Stimulated activated CD4-positive, alpha-beta T cell treated with anti-CD3 and anti-CD28 coated beads, TNF-alpha, amount 100 ng/mL, for 1 hour (primary cell): ENCODE data around the gene PDE4D.

Experiments used
- DNase-seq, 3 donors: peaks; one replicate each; pipeline ENCODE4 v3.0.0-alpha.2; 2020; ENCODE audit warnings: low read depth in 3 of 3, low spot score in 1 of 3

Gene PDE4D

DNA sequence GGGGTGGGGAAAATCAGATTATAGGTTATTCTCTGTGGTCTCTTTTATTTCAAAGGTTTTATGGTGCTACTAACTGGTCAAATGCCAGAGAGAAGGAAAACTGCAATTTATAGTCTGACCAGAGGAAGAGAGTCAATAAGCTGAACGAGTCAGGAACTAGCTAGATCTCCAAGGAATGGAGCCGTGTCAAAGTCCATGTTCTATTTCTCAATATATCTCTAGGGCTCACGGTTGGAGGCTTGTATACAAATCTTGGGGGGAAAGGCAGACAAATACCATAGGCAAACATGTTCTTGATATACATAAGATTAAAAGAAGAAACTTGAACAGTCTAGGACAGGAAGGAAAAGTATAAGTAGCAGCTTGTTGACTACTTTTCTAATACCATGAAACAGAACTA lies 627.1 kb downstream of the PDE4D start:
- DNase-seq = no peak

- DNase-seq = no peak
Observed at GRCh38 chr5:59264639-59265245, 628.8 kb downstream of the PDE4D start.

- DNase-seq = no peak
Observed at GRCh38 chr5:59264013-59264412, 629.5 kb downstream of the PDE4D start.

- no peak for DNase-seq
Observed at GRCh38 chr5:59261969-59262368, 631.6 kb downstream of the PDE4D start.

GRCh38 chr5:59260973-59261372 lies 632.6 kb downstream of the PDE4D start:
- no peak for DNase-seq

DNA sequence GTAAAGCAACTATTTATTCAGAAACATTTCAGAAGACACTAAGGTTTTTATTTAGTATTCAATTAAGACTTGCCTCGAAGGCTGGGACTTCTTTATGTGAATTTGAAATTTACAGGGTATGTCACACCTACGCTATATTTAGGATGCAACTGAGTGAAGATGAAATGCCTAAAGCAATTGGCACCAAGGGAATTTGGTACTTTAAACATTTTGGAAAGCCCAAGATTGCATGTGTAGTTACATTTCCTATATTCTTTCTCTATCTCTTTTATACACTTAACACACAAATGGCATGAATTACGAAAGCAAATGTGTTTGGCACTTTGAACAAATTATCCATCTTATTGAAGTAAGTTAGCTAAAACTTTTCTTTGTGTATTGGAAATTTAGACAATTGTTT lies 633.3 kb downstream of the PDE4D start:
- no peak for DNase-seq

DNA sequence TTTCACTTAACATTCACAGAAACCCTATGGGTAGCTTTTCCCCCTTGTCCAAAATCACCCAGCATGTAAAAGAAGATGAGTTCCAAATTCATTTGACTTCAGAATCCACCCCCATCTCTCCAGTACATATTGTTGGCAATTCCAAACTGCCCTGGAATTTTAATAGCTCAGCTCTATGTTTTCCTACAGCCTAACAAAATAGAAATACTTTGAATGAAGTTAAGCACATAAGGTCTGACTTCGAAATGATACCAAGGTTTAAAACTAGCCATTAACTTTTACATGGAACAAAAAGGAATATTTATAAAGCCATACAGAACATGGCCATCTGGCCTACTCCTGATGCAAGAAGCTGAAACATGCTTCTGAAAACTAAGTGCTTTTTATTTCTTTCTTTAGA lies 634.3 kb downstream of the PDE4D start:
- DNase-seq = no peak

GRCh38 chr5:59257488-59258400 lies 635.8 kb downstream of the PDE4D start:
- DNase-seq = no peak

GRCh38 chr5:59256331-59256730 lies 637.2 kb downstream of the PDE4D start:
- no peak for DNase-seq

GRCh38 chr5:59254055-59254687 lies 639.4 kb downstream of the PDE4D start:
- no peak for DNase-seq

GRCh38 chr5:59253625-59254024 lies 639.9 kb downstream of the PDE4D start:
- no peak for DNase-seq

GRCh38 chr5:59251627-59252026 lies 641.9 kb downstream of the PDE4D start:
- no peak for DNase-seq

GRCh38 chr5:59249726-59250125 lies 643.8 kb downstream of the PDE4D start:
- DNase-seq = no peak

DNA sequence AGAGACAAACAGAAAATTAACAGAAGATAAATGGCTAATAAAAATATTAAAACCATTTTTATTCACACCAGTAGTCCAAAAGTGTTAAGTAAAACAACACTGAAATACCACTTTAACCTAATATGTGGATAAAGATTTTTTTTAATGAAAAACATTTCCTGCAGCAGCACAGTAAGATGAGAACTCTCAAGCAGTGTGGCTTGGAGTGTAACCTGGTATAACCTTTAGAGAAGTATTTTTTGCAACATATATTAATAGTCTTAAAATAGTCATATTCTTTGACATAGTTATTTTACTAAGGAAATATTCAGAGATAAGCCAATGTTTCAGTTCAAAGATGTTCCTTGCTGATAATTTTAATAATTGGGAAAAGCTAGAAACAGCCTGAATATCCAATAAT lies 644.4 kb downstream of the PDE4D start:
- no peak for DNase-seq

GRCh38 chr5:59246882-59247281 lies 646.6 kb downstream of the PDE4D start:
- no peak for DNase-seq

DNA sequence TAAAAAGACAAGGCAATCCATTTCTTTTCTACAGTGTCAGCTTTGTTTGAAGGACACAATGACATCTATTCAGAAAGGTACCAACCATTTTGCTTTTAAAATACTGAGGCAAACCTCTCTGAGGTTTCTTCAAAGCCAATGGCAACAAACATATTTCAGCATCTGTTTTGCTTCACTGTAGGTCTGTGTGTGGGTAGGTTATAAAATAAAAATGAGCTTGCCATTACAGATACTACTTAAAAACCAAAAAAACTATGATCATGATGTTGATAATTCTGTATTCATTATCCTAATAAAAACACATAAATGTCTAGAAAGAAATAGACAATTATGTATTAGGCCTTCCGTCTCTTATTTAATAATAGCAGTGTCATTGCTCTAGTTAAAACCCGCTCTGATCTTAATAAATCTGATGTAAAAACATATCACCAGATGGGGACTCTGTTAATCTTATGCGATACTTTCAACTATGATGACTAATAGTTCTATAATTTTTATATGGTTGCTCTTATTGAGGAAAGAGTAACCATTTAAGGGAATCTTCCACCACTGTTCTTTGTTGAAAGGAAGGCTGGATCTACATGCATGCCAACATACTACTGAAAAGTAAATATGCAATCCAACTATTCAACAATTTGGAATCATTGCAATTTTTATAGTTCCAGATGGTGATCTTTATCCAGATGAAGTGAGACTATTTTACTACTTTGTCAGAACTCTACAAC lies 647.2 kb downstream of the PDE4D start:
- DNase-seq = no peak

DNA sequence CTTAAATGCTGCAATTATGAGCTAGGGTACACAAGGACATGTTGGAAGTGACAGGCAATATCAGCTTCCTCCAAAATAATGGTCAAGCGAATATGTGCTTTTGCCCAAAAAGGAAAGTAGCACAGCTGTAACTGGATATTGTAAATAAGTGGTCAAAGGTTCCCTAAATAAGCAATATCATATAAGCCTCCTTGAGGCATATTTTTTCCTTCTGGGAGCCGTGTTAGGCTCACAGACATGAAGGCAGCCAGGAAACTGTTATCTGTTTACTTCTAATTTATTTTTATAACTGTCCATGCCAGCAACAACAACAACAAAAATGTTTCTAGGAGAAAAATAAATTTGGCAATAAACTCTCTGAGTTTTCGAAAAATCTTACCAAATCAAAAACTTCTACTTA lies 648.3 kb downstream of the PDE4D start:
- no peak for DNase-seq

GRCh38 chr5:59241552-59241951 lies 652.0 kb downstream of the PDE4D start:
- no peak for DNase-seq

- DNase-seq = no peak
Observed at GRCh38 chr5:59241119-59241518, 652.4 kb downstream of the PDE4D start.

DNA sequence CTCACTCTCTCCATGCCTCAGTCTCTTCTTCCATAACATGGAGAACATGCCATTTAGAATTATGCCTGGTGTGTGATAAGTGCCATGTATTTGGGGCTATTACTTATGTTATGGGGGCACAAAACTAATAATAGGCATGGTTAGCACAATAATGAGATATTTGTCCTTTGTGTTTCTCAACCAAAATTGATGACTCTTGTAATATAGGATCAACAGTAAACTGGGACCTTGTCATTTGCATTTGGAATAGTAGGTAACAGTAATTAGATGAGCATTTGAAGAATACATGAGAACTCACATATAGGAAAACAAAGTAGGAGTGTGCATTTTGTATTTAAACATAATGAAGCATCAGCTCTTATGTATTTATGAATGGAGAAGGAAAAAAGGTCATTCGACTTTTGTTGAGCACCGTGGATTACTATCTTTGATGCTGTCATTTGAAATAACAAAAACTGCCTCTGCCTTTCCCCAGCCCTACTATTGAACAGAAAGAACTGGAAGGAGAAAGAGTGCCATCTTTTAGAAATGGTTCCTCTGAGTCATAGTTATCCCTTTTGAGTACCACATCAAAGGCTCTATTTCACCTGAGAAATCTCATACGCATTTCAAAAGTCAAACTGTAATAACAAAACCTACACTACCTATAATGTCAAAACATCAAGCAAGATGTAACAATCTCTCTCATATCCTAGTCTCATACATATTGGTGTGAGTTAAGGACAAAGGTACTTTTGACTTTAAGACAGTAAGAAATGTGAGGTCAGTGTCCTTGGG lies 655.2 kb downstream of the PDE4D start:
- DNase-seq = no peak

- no peak for DNase-seq
Observed at GRCh38 chr5:59236986-59237385, 656.5 kb downstream of the PDE4D start.
